Stimulated activated CD4-positive, alpha-beta T cell treated with anti-CD3 and anti-CD28 coated beads, Interleukin-1b, Interleukin-23, amount 100 ng/mL, for 4 hours (primary cell): ENCODE measurements around the gene CSNK1D.
"Not testable (repeated sequence)": the region's sequence is repeated elsewhere in the genome, so short reads cannot be mapped to it uniquely, and the experiment has no call there.

Source experiments
- DNase-seq, 2 donors: peaks; one replicate each; pipeline ENCODE4 v3.0.0-alpha.2; 2020; ENCODE audit warnings: low read depth in 2 of 2

CSNK1D gene

DNA sequence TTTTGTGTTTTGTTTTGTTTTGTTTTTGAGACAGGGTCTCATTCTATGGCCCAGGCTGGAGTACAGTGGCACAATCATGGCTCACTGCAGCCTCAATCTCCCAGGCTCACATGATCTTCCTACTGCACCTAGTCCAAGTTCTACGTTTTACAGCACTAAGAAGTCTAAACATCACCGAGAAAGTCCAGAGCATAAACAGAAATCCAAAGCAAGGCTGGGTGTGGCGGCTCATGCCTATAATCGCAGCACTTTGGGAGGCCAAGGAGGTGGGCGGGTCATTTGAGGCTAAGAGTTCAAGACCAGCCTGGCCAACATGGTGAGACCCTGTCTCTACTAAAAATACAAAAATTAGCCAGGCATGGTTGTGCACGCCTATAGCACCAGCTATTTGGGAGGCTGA lies 80.5 kb downstream of the CSNK1D start:
- DNase-seq, result not testable (repeated sequence)
